ENCODE measurements around the gene ETS2. TPM values are rescaled to one million over a fixed set of nuclear protein-coding genes. Genes with fewer than 3 reads are reported as not detected.

Gene ETS2
- total RNA-seq, 2 experiments from 2014 or later, result 28.7 to 30.3 TPM

- no peak overlapping the region for H3K27ac Mint-ChIP-seq
- no peaks in the 10 kb centered on the region for H3K9me3 Mint-ChIP-seq
- H3K4me1 Mint-ChIP-seq, result peaks cover 4% of the 10 kb centered on the region
- H3K36me3 Mint-ChIP-seq, result no peaks in the 10 kb centered on the region
- no peak for DNase-seq
- H3K4me3 Mint-ChIP-seq, result no peak overlapping the region
- peaks cover 18% of the 10 kb centered on the region for H3K27me3 Mint-ChIP-seq
These were observed 56.4 kb downstream of the ETS2 start for GRCh38 chr21:38861989-38862683.

GRCh38 chr21:38863291-38863690 lies 57.6 kb downstream of the ETS2 start:
- peaks cover 4% of the 10 kb centered on the region for H3K4me1 Mint-ChIP-seq
- no peaks in the 10 kb centered on the region for H3K9me3 Mint-ChIP-seq
- H3K27ac Mint-ChIP-seq, result no peak overlapping the region
- H3K4me3 Mint-ChIP-seq, result no peak overlapping the region
- no peak for DNase-seq
- no peaks in the 10 kb centered on the region for H3K36me3 Mint-ChIP-seq
- H3K27me3 Mint-ChIP-seq, result peaks cover 19% of the 10 kb centered on the region

- Mint-ChIP-seq H3K4me3 (no peak overlapping the region), H3K36me3 (no peaks in the 10 kb centered on the region), H3K27ac (no peak overlapping the region), H3K4me1 (peaks cover 4% of the 10 kb centered on the region), H3K9me3 (no peaks in the 10 kb centered on the region), H3K27me3 (peaks cover 22% of the 10 kb centered on the region)
- no peak for DNase-seq
These were observed 58.2 kb downstream of the ETS2 start for GRCh38 chr21:38863843-38864363.

- no peaks in the 10 kb centered on the region for H3K36me3 Mint-ChIP-seq
- H3K27ac Mint-ChIP-seq, result no peak overlapping the region
- H3K27me3 Mint-ChIP-seq, result peaks cover 27% of the 10 kb centered on the region
- DNase-seq, result no peak
- peaks cover 4% of the 10 kb centered on the region for H3K4me1 Mint-ChIP-seq
- no peaks in the 10 kb centered on the region for H3K9me3 Mint-ChIP-seq
- H3K4me3 Mint-ChIP-seq, result no peak overlapping the region
These were observed 59.2 kb downstream of the ETS2 start for GRCh38 chr21:38864964-38865363.

- Mint-ChIP-seq H3K4me3 (no peak overlapping the region), H3K36me3 (no peaks in the 10 kb centered on the region), H3K27me3 (peaks cover 30% of the 10 kb centered on the region), H3K9me3 (no peaks in the 10 kb centered on the region), H3K27ac (no peak overlapping the region), H3K4me1 (no peaks in the 10 kb centered on the region)
- no peak for DNase-seq
These were observed 63.5 kb downstream of the ETS2 start for GRCh38 chr21:38869196-38869595.

- Mint-ChIP-seq H3K4me1 (no peaks in the 10 kb centered on the region), H3K4me3 (no peak overlapping the region), H3K36me3 (no peaks in the 10 kb centered on the region), H3K27ac (no peak overlapping the region), H3K27me3 (peaks cover 24% of the 10 kb centered on the region), H3K9me3 (no peaks in the 10 kb centered on the region)
- no peak for DNase-seq
These were observed 64.2 kb downstream of the ETS2 start for GRCh38 chr21:38869946-38870345.
